ENCODE data around the gene TRAPPC5.

The TRAPPC5 gene

GRCh38 chr19:7677669-7678311 is 2.8 kb upstream of the TRAPPC5 start:
- DNase-seq: no peak

DNA sequence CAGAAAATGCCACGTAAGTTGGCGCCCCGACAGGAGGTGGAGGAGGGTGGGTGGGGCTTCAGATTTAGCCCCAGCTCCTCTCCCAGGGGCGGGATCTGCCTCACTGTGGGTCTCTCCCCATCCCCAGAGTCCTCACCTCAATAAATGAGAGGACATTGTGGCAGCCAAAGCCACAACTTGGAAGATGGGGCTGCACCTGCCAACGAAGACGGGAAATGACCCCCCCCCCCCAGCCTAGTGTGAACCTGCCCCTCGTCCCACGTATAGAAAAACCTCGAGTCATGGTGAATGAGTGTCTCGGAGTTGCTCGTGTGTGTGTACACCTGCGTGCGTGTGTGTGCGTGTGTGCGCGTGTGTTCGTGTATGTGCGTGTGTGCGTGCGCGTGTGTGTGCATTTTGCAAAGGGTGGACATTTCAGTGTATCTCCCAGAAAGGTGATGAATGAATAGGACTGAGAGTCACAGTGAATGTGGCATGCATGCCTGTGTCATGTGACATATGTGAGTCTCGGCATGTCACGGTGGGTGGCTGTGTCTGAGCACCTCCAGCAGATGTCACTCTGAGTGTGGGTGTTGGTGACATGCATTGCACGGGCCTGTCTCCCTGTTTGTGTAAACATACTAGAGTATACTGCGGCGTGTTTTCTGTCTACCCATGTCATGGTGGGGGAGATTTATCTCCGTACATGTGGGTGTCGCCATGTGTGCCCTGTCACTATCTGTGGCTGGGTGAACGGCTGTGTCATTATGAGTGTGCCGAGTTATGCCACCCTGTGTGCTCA is 1.5 kb upstream of the TRAPPC5 start:
- peak; percentile 90 for DNase-seq

DNA sequence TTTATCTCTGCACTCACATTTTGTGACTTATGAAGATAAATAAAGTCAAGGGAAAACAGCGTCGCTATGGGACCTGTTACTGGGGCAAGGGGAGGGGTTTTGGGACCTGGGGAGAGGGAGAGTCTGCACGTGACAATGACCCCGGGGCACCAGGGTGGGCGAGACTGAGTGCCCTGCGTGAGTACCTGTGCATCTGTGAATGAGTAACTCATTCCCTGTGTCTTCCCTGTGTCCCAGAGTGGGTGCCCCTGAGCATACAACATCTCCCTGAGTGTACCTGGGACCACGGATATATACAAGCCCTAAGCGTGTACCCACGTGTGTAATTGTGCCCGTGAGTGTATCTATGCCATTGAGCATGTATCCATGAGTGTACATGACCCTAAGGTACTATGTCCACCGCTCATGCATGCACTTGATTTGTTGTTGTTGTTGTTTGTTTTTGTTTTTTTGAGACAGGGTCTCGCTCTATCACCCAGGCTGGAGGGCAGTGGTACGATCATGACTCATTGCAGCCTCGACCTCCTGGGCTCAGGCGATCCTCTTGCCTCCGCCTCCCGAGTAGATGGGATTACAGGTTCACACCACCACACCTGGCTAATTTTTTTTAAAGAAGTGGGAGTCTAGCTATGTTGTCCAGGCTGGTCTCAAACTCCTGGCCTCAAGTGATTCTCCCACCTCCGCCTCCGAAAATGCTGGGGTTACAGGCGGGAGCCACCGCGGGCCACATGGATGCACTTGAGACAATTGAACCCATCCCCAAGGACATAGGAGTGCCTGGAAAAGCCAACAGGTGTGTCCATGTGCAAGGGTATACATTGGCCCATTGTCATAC is 645 bp upstream of the TRAPPC5 start:
- no peak for DNase-seq

DNA sequence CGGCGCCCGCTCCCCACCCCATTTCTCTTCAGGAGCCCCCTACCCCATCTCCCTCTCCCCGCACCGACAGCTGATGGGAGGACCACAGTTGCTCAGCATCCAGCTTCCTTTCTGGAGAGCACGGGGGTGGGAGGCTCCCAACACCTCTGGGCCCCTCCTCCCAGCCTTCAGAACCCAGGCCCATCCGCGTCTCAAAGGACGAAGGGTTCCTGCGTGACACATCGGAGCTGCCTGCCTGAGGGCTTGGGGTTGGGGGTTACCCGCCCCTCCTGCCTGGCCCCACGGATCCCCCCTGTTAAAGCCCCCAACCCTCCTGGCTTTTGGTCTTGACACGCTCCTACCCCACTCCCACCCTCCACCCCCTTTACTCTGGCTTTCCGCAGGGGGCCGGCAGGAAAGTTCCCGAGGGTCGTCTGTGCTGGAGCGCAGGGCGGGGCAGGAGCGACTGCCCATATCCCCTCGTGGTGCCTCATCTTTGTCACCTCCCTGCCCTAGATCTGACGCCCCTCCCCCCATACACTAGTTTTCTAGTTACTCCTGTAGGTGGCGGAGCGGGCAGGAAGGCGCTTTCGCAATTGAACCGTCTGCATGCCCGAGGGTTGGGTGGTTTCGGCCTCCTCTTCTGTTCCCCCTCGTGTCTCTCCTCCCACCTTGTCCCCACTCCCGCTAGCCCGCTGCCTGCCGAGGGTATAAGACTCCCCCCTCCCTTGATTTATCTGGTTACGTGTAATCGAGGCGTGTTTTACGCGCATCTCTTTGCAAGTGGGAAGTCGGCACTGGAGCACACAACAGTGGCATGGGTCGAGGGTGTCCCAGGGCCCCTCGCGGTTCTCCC is 924 bp downstream of the TRAPPC5 start:
- DNase-seq: peak; percentile 91

- DNase-seq: no peak
Observed at GRCh38 chr19:7682175-7682855, 1.7 kb downstream of the TRAPPC5 start.

DNA sequence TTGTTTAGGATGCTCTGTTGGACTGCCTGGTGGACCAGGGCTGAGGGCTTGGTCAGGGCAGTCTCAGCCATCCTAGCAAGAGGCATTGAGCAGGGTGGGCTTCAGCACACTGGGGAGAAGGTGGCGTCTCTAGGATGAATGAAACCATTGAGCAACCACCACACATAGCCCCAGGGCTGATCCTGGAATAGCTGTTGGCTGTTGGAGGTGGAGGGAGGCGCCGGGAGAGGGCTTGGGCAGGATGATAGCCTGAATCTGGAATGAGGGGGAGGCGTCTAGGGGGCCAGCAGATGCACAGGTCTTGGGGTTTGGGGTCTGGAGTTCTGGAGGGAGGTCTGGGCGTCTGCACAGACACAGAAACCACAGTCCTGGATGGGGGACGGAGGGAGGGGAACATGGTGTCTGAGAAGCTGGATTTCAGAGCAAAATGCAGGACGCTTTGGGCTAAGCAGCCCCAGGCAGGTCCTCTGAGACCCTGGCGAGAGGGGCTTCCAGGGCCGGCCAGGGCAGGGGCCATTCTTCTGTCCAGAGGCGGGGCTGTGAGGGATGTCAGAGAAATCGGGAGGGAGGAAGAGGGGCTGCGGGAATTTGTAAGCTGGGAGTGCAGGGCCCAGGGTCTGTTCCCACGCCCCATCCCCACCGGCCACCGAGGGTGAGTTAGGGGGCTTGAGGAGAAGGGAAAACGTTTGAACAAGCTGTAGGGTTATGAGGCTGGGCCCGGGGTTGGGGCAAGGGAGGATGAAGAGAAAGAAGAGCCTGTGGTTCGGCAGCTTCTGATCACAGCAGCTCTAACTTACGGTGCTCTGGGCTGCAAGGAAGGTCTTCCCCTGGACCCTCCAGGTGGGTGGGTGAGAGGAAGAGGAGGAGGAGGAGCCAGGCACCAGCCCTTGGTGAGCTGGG is 5.2 kb downstream of the TRAPPC5 start:
- DNase-seq: no peak

DNA sequence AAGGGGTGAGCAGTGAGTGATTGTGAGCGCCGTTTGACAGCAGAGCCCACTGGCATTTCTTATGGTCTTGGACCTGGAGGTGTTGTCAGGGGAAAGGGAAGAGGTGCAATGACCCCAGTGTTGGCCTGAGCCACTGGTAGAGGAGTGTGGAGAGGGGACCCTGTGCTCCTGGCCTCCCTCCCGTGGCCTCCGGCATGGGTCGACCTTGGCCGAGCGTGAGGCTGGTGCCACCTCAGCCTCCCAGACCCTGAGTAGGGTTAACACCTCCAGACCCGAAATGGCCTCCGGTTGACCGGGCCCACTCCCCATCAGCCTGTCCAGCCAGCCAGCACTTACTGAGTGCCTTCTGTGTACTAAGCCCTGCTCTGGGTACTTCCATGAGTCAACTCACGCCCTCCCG is 6.5 kb downstream of the TRAPPC5 start:
- no peak for DNase-seq

DNA sequence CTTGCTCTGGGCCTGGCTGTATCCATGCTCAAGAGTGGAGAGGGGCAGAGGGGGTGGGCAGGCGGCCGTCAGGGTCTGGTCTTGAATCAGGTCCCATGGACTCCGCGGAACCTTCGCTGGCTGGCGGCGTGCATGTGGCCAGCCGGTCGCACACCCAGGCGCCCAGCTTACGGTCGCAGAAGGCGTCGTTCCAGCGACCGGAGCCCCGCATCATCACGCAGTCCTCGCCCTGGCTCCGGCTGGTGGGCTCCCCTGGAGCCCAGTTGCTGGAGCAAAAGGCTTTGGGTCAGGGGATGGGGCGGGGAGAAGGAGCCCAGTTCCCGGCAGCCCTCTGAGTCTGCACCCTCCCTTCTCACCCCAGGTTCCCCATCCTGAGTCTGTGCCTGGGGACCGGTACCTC is 8.5 kb downstream of the TRAPPC5 start:
- no peak for DNase-seq

- no peak for DNase-seq
Observed at GRCh38 chr19:7690779-7691258, 10.2 kb downstream of the TRAPPC5 start.

GRCh38 chr19:7691497-7691896 is 10.9 kb downstream of the TRAPPC5 start:
- no peak for DNase-seq

GRCh38 chr19:7692417-7693088 is 11.9 kb downstream of the TRAPPC5 start:
- DNase-seq: no peak

DNA sequence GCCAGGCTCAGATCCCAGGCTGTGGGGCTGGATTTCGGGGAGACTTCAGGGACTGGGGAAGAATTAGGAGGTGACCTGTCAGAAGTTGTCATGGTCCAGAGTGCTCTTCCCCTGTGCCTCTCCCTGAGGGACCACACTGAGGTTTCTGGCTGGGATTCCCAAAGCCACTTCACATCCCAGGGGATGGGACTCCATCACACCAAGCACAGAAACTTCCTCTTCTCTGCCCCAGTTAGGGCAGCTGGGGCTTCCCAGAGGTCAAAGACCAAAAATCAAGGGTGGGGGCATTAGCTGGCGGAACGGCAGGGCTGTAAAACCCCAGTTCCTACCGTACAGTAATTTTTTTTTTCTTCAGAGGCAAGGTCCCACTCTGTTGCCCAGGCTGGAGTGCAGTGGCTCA is 13.9 kb downstream of the TRAPPC5 start:
- DNase-seq: no peak

GRCh38 chr19:7697721-7698287 is 17.2 kb downstream of the TRAPPC5 start:
- no peak for DNase-seq

DNA sequence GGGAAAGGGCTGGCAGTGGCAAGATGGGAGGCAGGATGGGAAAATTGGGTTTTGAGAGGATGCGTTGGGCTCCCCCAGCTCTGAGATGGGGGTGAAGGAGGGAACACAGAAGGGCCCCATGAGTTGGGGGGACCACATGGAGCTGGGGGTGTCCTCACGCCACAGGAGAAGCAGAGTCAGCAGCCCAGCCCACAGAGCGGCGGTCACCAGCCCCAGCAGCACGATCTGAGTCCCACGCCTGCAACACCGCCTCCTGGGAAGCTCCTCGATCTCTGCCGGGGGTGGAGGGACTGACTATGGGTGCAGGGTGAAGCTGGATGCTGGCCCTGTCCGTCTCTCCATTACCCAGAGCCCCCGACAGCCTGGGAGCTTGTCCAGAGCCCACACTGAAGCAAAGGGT is 17.9 kb downstream of the TRAPPC5 start:
- no peak for DNase-seq

GRCh38 chr19:7699003-7699402 is 18.4 kb downstream of the TRAPPC5 start:
- DNase-seq: no peak

DNA sequence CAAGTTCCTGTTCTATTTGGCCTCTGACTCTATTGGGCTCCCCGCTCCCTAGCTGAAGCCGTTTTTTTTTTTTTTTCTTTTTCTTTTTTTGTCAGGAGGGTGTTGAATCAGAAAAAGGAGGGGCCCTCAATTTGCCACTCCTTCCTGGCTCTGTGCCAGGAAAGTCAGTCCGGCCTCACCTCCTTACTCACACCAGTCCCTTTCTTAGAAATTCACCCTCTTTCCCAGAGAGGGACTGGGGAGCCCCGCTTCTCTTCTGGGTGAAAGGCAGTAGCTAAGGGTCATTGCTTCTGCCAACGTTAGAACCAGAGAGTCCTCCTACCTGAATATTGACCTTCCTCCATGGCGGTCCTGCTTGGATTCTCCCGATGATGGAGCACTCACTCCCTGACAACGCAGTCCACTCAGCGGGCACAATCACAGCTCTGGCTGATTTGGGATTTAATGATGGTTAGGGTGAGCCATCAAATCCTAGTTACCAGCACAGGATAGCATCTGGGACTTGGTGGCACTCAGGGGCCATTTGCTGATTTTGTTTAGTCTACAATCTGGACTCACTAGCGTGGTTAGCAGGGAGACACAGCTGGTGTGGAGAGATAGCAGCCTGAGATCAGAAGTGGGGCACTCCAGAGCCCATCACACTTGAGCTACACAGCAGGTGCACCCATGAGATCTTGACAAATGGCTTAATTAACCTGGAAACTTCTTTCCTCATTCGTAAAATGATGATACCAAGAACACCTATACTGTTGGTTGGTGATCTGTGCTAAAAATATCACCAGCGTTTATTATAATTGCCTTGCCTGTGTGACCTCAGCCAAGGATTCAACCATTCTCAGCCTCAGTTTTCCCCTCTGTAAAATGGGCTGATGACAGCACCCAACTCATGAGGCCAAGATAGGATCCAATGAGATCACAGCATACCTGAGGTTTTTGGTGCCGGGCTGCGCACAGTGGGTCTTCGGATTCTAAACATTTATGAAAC is 19.1 kb downstream of the TRAPPC5 start:
- no peak for DNase-seq

DNA sequence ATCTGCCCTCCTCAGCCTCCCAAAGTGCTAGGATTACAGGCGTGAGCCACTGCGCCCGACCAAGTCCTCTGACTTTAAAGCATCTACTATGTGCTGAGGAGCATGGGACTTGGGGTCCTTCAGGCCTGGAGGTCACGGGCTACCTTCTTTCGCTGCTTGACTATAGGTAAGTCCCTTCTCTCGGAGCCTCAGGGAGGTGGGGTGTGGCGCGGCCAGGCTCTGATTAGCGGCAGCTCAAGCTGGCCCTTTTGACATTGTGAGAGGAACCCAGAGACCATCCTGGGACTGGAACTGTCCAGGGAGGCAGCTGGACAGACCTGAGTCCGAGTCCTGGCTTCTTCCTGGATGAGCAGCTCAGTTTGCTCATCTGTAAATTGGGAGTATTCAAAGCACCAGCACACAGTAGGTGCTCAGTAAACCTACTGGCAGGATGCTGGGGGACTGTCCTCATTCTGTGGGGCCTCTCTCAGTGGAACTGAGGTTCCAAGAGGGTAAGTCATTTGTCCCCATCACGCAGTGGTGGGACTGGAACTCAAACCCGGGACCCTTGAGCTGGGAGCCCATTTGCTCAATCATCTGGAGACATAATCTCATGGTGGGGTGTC is 20.5 kb downstream of the TRAPPC5 start:
- no peak for DNase-seq

All from activated effector memory CD4-positive, alpha-beta T cell treated with anti-CD3 and anti-CD28 coated beads, Interleukin-2, amount 50 U/mL, for 16 hours (primary cell).